Mesenteric fat pad (tissue), 1 donor: ENCODE results near the gene CLSTN1. TPM values are rescaled to one million over a fixed set of nuclear protein-coding genes. Genes with fewer than 3 reads are reported as not detected.

Source experiments
- DNase-seq: peaks from one replicate; pipeline ENCODE4 v3.0.0-alpha.2; 2020; ENCODE audit warnings: low spot score
- total RNA-seq: library from RNA; stranded (reverse); fragmentation: NEBNext Ultra II Directional; extraction: Animal tissue kit (Norgen Biotek cat#: 25700); gene quantifications from one replicate; pipeline ENCODE4 v1.2.1, GENCODE V29; 2021
- donor health status: DM: yes; HTN: yes; CAD: no.

CLSTN1 gene
- total RNA-seq, 1 donor from 2014 or later = 43.6 TPM

DNA sequence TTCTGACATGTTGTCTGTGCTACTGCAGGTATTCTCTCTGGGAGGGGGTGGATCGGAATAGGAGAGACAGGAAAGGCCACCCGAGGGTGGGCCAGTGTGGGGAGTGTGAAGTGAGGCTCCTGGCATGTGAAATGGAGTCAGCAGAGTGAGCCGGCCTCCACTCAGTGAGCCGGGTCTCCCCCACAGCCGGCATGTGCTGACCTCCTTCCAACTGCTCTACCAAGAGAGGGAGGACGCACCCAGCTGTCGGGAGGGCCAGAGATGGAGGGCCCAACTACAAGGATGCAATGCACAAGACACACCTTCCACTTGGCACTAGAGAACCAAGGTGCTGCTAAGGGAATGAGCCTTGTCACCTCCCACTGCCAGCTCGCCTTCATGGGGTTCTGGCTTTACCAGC is 28.2 kb upstream of the CLSTN1 start:
- DNase-seq = no peak

DNA sequence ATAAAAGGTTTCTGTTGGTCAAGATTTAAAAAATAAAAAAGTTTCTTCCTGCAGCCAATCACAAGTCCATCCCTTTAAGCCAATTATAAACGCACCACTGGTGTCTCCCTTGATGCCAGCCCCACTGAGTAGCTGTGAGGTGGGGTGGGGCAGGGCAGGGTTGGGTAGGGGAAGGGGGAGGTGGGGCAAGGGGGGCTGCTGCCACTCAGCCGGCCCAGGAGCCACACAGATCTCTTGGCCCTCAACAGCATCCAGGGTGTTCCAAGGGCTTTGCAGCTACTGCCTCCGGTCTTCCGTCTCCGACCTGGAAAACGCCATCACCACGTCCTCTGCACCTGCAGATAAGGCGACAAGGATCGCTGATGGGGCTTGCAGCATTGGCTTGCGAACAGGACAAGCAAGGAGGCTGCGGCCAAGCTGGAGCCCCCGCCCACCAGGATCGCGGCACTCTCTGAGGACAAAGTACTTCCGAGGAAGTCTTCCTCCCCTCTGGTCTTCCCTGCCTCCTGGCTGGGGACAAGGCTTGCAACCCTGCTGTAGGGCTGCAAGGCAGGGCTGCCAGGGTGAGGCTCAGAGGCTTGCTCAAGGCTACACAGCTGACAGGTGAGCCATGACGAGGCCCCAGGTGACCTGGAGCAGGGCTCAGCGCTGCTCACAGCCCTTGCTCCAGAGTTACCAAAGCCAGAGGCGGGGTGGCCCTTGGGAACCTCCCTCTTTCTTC is 26.8 kb upstream of the CLSTN1 start:
- no peak for DNase-seq

DNA sequence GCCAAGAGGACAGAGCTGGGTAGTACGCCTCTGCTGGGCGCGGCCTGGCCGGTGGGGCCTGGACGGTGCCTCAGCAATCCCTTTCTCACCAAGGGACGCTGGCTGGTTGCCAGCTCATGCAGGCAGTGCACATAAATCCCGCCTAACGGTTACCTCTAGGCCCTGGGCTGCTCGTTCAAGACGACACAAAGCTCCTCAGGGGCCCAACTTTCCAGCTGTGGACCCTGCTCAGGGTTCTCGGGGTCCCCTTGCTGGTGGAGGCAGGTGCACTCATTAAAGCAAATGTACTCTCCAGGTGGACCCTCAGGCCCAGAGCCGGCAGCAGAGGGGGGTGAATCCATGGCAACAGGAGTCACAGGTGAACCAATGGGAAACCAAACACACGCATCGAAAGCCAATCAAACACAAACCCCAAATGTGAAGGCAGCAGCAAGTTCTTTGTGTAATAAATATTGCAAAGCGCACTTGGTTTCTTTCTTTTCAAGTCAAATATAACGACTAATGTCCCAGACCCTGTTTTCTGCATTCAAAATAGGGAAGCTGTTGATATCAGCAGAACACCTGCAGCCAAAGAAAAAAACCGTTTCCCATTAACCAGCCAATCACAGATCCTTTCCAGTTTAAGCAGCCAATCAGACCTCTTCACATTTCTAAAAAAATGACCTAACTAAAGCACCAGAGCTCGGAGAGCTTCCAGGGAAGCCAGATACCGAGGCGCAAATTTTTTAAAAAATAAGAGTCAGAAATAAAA is 26.1 kb upstream of the CLSTN1 start:
- no peak for DNase-seq

DNA sequence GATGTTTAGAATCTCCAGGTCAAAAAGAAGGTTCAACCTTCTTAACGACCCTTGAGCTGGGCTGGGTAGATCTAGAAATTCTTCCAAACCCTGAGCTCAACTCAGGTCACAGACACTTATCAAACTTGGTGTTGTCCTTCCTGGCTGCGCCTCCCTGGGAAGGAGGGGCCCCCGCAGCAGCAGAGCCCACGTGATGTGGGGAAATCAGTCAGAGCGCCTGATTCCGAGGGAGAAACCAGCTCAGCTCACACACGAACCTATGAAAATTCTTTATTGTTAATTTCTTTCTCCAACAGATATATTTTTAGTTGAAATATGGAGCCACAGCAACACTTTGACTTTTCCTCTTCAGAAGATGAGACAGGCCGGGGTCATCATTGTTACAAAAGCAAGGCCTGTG is 24.3 kb upstream of the CLSTN1 start:
- no peak for DNase-seq

DNA sequence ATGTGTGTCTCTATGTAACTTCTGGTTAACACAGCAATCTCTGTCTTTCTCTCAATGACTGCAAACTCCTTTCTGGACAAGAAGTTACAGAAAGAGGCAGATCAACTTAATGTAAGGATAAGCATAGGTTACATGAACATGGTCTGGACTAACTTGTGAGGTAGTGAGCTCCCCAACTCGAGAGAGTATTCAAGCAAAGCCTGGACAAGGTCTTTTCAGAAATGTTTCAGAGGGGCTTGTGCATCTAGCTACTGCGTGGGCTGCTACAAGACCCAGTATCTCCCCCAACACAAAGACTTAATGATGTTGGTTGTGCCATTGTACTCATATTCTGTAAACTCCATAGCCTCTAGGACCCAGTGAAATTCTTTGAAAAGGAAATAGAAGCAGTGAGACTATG is 23.5 kb upstream of the CLSTN1 start:
- no peak for DNase-seq

DNA sequence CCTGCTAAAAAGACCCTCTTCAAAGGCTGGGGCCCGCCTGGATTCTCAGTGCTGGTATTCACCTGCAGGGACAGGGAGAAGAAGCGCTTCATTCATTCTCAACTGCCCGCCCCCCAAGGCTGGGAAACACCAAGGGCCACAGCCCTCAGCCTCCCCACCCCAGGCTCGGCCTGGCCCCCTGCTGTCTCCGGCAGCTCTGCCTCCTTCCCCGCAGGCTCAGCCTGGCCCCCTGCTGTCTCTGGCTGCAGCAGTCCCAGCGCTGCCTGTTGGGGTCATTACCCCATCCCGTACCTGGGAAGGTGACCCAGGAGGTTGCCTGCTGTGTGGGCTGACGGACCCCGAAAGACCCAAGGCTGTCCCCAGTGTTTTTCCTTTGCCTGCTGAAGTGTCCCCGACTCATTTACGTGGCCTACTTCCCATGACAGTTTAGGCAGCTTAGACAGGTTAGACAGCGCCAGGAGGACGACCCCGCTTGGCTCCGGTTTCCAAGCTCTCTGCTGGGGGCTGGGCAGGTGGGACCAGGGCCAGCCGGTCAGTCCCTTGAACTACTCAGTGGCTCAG is 22.9 kb upstream of the CLSTN1 start:
- DNase-seq = no peak

DNA sequence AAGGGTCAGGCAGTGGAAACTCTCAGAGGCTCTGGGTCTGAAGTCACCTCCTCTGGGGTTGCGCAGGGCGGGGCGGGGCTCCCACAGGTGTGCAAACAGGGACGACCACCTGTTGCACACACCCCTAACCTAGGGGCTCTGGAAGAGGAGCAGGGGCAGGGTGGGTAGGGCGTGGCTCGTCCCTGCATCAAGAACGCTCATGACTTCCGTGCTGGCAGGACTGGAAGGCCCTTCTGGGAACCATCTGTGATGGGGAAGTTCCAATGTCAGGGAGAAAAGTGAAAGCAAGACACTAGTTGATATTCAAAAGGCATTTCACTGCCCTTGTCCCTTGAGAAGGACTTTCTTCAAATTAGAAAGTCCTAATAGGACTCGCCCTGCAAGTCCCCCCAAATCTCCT is 22.1 kb upstream of the CLSTN1 start:
- no peak for DNase-seq

DNA sequence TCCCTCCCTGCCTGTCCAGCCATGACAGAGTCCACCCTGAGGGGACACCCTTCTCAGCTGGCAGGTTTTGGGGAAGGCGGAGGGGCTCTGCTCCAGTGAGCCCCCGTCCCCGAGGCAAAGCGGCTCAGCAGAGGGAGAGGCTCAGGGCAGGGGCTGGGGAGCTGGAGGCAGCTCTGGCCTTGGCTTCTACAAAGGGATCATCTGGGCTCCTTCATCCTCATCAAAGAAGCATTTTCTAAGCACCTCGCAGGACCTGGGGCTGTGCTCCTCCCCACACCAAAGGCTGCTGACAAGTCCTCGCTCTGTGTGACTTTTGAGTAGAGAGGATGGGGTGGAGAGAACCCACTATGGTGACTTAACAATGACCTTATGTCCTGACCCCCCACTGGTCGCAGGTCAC is 21.0 kb upstream of the CLSTN1 start:
- DNase-seq = no peak

DNA sequence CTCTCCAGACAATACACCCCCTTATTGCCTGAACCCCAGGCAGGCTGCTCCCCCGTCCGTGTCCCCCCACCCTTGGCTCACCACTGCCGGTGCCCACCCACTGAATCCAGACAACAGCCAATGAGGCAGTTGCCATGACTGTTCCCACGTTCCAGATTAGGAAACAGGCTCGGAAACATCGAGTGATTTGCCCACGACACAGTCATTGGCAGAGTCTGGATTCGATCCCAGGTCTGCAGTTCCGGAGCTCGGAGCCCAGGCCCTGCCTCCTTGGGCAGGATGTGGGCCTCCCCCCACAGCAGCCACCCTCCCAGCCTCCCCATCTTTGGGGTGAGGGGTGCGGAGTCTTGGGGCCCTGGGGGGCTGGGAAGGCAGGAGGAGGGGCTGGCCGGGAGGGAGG is 20.3 kb upstream of the CLSTN1 start:
- no peak for DNase-seq

DNA sequence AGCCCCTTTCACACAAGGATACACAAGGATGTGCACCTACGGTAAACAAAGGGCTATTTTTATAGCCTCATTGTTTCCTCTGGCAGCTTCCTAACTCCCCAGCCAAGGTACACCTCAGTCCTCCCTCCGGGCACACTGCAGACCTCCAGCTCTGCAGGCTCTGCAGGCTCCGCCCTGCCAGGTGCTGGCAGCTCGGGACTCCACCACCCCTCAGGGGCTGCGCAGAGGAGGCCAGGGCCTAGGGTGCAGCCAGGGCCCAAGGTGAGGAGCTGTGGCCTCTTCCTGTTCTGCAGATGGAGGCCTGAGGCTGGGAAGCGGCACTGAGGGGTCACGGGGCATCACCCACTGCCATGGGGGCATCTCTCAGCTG is 19.8 kb upstream of the CLSTN1 start:
- peak; percentile 53 for DNase-seq

DNA sequence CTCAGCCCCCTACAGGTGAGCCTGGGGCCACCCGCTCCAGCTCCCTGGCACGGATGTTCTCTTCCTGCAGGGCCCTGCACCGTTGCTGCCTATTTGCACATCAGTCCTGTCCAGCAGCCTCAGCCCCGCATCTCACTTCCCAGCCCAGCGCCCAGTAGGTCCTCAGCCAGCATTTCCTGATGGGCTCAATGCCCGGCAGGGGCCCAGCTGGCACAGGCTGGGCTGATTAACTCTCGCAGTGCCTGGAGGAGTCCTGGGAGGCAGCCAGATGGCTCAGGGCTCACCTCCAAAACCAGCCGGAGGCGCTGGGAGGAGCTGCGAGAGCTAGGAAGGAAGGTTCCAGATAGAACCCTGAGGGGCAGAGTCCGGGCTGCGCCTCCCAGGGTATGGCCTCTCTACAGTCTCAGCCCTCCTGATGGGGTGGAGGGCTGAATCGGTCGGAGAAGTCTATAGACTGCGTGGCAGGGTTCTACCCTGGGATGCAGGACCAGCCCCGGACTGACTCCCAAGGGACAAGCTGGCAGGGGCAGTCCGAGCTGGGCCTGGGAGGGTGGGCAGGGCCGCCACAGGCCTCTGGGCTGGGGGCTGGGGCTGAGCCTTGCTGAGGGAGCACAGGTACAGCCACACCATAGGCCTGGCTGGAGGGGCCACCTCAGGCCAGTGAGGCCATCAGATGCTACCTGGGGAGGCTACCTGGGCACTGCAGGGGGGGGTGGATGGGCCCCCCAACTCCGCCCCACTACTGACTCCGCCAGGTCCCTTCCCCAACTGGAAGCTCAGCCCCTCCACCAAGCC is 19.2 kb upstream of the CLSTN1 start:
- DNase-seq = peak; percentile 85

DNA sequence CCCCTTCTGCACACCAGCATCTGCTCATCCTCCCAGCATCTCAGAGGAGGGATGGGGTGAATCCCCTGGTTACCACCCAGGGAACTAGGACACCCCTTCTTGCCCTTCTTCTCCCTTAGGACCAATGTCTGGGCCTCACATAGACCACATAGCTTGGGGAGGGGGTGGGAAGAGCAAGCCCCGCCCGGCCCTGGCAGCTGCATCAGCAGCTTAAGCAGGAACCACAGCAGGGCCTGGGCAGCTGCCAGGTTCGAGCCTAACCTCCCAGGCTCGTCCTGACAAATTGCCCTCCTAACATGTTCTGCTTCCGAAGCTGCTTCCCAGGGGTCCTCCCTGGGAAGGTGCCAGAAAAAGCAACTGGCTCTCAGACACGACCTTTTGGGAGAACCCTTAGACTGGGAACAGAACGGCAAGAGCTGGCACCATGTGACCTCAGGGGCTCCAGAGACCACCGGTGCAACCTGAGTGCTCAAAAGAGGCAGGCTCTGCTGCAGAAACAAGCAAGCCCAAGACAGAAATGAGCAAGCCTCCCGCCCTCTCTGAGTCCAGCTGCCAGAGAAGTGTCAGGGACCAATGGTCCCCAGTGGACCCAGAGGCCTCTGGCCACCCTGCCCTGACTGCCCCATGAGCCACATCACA is 18.4 kb upstream of the CLSTN1 start:
- peak; percentile 83 for DNase-seq

DNA sequence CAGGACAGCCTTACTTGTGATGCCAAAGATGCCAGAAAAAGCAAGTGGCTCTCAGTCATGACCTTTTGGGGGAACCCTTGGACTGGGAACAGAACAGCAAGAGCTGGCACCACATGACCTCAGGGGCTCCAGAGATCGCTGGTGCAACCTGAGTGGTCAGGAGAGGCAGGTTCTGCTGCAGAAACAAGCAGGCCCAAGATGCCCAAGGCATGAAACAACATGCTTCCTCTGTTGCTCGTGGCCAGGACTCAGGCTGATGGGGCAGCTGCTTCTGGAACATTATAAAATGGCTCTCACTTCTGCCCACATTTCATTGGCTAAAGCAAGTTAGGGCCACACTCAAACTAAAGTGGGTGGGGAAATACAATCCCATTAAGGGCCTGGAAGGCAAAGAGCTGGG is 17.7 kb upstream of the CLSTN1 start:
- DNase-seq = peak; percentile 59

DNA sequence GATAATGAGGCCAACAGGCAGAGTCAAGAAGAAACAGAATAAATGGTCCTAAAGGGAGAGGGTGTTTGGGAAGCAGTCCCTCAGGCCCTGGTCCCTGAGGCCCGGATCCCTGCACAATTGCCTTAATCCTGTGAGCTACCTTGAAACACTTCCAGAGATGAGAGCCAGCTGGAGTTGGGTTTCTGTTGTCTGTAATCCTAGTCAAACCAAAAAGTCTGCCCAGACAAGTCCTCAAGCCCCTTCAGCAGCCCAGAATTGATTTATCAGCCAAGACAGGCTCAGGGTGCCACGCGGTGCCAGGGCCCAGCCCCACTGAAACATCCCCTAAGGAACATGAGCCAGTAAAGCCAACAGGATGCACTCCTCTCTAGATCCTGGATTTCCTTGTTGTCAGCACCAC is 16.4 kb upstream of the CLSTN1 start:
- DNase-seq = peak; percentile 59

DNA sequence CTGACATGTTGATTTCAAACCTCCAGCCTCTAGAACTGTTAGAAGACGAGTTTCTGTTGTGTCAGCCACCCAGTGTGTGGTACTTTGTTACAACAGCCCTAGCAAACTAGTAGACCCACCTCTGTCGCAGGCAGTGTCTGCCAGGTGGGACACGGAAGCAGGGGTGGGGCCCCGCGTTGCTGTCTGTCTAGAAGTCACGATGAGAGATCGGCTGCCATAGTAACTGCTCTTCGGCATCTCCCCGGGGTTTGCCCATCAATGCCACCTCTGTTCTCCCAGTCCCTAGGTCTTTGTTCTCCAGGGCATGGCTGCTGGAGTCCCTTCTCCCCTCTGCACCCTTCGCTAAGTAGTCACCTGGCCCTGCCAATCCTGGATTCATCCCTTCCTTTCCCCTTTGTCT is 15.2 kb upstream of the CLSTN1 start:
- DNase-seq = peak; percentile 82

DNA sequence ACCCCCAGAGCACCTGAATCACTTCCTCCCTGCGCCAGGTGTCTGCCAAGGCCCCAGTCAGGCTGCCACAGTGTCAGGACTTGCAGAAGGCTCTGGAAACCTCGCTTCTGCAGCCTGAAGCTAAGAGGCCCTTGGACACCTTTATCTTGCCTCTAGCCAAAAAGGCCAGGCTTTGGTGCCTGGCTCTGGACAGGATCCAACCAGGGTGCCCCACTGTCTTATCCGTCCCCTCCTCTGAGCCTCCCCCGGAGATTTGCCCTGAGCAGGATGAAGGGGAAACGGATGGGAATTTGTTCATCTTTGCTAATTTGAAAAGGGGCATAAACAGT is 12.8 kb upstream of the CLSTN1 start:
- DNase-seq = peak; percentile 64

DNA sequence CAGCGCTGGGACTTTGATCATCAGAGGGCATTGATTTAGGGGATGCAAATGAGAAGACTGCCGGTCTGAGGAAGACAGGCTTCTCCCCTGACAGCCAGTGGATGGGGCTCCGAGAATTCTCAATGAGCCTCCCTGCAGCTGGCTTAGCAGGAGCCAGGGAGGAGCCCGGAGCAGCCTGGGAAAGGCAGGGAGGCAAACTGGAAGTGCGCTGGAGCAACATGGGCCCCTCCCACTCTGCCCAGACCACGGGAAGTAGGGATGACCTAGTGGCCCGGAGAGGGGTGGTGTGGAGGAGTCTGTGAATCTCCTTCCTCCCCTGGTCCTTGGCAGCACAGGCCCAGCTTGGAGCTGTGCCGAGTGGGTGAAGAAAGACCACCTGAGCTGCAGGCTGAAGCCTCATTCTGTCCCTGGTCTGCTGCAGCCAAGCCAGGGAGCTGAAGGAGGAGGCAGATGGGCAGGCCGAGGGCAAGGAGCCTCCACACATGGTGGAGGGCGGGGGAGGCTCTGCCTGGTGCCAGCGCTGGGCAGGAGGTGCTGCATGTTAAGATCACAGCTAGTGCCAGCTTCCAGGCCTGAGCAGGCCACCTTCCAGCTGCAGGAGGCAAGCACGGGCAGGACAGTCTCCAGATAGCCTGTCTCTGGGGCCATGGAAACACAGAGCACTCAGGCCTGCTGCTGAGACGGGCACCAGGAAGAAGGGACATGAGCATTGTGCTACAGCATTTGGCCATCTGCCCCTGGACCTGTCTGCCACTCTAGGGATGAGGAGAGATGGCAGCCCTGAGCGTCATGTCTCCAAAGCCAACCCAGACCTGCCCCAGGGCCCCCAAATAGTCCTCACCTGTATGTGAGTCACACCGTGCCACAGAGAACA is 12.2 kb upstream of the CLSTN1 start:
- peak; percentile 88 for DNase-seq

DNA sequence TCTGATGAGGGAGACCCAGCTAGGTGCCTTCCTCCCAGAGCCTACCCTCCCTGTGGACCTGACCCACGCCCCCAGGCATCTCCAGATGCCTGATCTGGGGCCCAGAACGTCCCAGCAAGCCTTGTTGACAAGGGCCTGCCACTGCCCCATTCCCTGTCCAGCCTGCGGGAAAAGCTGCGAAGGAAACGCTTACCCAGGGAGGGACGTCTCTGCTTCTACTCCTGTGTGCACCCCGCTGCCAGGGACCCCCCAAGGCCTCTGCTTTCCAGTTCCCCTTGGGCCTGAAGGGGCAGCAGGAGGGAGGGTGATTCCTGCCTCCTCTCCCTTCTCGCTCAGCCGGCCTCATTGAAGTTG is 11.6 kb upstream of the CLSTN1 start:
- peak; percentile 64 for DNase-seq

DNA sequence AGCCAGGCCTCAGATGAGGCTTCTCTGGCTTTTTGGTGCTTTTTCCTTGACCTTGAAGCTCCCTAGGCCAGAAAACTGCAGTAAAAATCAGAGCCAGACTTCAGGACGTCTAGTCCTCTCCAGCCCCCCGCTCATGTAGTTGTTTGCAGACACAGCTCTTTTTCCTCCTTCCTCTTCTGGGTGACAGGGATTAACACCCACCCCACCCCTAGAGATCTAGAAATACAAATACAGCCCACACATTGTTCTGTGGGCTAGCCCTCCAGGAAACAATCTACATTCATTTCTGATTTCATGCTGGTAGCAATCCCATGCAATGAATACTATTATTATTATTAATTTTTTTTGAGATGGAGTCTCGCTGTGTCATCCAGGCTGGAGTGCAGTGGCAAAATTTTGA is 9.9 kb upstream of the CLSTN1 start:
- DNase-seq = peak; percentile 8

DNA sequence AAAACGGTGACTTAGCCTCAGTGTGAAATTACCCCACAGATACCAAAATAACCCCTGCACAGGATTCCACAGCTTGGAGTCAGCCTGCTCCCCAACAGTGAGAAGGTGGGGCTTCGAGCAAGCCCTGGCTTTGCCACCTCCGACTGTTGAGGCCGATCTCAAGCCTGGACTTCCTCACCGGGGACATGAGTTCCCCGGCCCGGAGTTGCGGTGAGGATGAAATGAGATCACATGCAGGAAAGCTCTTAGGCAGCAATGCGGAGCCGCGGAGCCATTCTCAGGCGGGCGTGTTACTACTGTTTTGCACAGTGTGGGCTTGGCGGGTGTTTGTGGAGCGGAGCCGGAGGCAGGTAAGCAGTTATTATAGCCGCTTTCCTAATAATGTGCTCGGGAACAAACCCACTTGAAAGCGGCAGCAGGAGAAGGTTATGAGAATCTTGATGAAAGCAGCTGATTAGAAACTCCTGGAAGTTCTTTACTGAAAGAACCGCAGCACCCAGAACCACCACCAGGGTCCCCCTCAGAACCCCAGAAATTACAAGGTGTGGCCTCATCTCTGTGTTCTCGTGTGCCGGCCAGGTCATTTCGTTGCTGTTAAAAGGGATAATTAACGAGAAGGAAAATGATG is 3.9 kb upstream of the CLSTN1 start:
- DNase-seq = peak; percentile 86
